ENCODE results near the gene ZMYM4. TPM values are rescaled to one million over a fixed set of nuclear protein-coding genes. Genes with fewer than 3 reads are reported as not detected.
"Not testable (repeated sequence)": the region's sequence is repeated elsewhere in the genome, so short reads cannot be mapped to it uniquely, and the experiment has no call there.

Gene ZMYM4
- total RNA-seq, 6 donors from 2014 or later: 17.6 to 47.1 (median 38.3) TPM

DNA sequence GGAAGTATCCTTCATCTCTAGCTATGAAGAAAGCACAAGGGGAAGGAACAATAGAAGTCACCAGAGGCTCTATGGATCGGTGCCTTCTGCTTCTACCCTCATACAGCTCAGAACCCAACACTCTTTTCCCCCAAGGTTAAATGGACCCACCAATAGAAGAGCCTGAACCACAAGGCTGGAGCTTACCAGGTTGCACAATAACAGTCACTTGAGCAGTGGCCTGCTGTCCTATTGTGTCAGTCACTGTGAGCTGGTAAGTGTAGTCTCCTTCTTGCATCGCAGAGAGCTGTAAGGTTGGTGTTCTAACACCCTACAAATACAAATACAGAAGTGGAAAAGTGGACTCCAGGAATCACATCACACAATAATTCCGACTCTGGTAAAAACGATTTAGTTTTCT lies 185.7 kb downstream of the ZMYM4 start:
- Histone ChIP-seq H3K4me1 (peaks cover 45 to 48% (median 47%) of the 10 kb centered on the region in 4 donors), H3K27ac (peak overlapping the region in 3 of 4 donors; percentile 45 to 86 (median 46)), H3K36me3 (peaks cover 8 to 56% (median 24%) of the 10 kb centered on the region in 4 donors), H3K27me3 (no peaks in the 10 kb centered on the region), H3K9me3 (no peaks in the 10 kb centered on the region), H3K4me3 (no peak overlapping the region)
- WGBS, 2 donors: 87 to 91% methylated on average over 4 of the region's 4 CpGs
- ATAC-seq (ENCODE audit: low FRiP score in 2 of 2) (no peak), DNase-seq (no peak)
- TF ChIP-seq, protein P1, sequence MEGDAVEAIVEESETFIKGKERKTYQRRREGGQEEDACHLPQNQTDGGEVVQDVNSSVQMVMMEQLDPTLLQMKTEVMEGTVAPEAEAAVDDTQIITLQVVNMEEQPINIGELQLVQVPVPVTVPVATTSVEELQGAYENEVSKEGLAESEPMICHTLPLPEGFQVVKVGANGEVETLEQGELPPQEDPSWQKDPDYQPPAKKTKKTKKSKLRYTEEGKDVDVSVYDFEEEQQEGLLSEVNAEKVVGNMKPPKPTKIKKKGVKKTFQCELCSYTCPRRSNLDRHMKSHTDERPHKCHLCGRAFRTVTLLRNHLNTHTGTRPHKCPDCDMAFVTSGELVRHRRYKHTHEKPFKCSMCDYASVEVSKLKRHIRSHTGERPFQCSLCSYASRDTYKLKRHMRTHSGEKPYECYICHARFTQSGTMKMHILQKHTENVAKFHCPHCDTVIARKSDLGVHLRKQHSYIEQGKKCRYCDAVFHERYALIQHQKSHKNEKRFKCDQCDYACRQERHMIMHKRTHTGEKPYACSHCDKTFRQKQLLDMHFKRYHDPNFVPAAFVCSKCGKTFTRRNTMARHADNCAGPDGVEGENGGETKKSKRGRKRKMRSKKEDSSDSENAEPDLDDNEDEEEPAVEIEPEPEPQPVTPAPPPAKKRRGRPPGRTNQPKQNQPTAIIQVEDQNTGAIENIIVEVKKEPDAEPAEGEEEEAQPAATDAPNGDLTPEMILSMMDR (IDR thresholded peaks at IDR 0.05): no peak
- TF ChIP-seq POLR2AphosphoS5 (IDR thresholded peaks at IDR 0.05) (no peak), EP300 (IDR thresholded peaks at IDR 0.05) (no peak), POLR2A (IDR thresholded peaks at IDR 0.05) (no peak)

DNA sequence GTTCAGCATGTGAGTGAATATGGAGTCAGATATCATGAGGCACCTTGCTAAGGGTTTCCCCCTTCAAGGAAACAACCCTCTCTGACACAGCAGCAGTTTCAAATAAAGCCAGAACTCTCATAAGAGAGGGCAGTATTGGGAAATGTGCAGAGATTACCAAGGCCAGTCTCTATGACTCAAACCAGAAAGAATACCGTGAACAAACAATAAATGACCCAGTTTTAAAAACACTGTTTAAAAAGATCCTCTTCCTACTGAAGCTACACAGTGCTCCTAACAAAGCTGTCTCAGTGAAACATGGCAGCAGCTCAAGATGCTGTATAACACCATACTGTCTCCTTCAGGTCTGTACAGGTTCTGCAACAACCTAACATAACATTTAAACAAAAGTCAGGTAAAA lies 186.1 kb downstream of the ZMYM4 start:
- no peak for TF ChIP-seq POLR2AphosphoS5 (IDR thresholded peaks at IDR 0.05)
- TF ChIP-seq EP300 (IDR thresholded peaks at IDR 0.05): no peak
- TF ChIP-seq POLR2A (IDR thresholded peaks at IDR 0.05): no peak
- TF ChIP-seq, protein P1 (IDR thresholded peaks at IDR 0.05): no peak
- no peaks in the 10 kb centered on the region for H3K27me3 ChIP-seq
- no peak for DNase-seq
- H3K27ac ChIP-seq: peak overlapping the region in 3 of 4 donors; percentile 45 to 86 (median 46)
- 38 to 65% methylated on average over 1 of the region's 1 CpG for WGBS, 2 donors
- H3K9me3 ChIP-seq: no peaks in the 10 kb centered on the region
- H3K36me3 ChIP-seq: peaks cover 8 to 52% (median 20%) of the 10 kb centered on the region in 4 donors
- peaks cover 41 to 44% (median 43%) of the 10 kb centered on the region in 4 donors for H3K4me1 ChIP-seq
- peak in 1 of 2 donors; percentile 37 for ATAC-seq (ENCODE audit: low FRiP score in 2 of 2)
- H3K4me3 ChIP-seq: no peak overlapping the region

DNA sequence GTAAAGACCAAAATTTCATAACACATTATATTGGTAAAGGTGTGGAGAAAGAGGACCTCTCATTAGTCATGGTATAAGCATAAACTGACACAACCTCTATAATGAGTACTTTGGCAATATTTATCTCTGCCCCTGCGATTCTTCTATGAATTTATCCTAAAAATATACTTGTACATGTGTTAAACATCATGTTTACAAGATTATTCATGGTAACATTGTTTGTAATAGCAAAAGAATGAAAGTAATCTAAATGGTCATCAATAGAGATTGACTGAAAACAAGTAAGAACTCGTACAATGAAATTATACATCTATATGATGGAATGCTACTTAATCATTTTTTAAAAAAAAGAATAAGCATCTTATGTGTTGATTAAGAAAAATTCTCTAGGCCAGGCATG lies 192.3 kb downstream of the ZMYM4 start:
- no peak for ATAC-seq (ENCODE audit: low FRiP score in 2 of 2)
- Histone ChIP-seq H3K4me1 (no peaks in the 10 kb centered on the region), H3K27me3 (no peaks in the 10 kb centered on the region), H3K27ac (no peak overlapping the region), H3K36me3 (peaks cover 24 to 76% (median 36%) of the 10 kb centered on the region in 4 donors), H3K9me3 (no peaks in the 10 kb centered on the region), H3K4me3 (no peak overlapping the region)
- TF ChIP-seq, protein P1 (IDR thresholded peaks at IDR 0.05): no peak
- TF ChIP-seq POLR2A (IDR thresholded peaks at IDR 0.05): no peak
- no peak for TF ChIP-seq POLR2AphosphoS5 (IDR thresholded peaks at IDR 0.05)
- no peak for TF ChIP-seq EP300 (IDR thresholded peaks at IDR 0.05)
- no peak for DNase-seq
- WGBS, 2 donors: 89 to 94% methylated on average over 2 of the region's 2 CpGs

DNA sequence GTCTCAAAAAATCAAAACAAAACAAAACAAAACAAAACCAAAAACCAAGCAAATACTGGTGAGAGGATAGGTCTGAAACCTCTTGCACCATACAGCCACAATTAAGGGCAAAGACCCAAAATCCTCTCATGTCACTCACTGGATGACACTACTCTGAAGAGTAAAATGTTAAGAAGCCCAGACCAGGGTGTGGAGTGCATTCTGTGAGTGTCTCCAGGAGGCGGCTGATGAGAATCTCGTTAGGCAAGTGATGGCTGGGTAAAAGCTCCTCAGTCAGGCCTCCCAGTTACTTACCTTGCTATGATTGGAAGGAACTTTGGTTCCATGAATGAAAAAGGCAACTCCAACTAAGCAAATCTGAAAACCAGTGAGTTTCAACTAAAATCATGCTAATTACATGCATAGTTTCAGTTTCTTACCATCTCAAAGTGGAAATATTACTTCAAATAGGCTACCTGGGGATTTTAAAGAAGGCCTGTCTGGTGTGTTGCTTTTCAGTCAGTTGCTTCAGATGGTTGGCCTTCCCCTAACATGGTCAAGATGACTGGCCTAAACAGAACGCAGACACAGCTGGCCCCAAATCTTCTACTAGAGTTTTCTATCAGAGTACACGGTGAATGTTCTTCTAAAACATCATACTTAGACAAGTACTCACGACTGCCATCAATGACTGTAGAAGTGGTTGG lies 193.6 kb downstream of the ZMYM4 start:
- H3K36me3 ChIP-seq: peaks cover 24 to 73% (median 34%) of the 10 kb centered on the region in 4 donors
- no peak overlapping the region for H3K4me3 ChIP-seq
- H3K4me1 ChIP-seq: no peaks in the 10 kb centered on the region
- no peak for ATAC-seq (ENCODE audit: low FRiP score in 2 of 2)
- DNase-seq: no peak
- TF ChIP-seq, protein P1 (IDR thresholded peaks at IDR 0.05): no peak
- TF ChIP-seq EP300 (IDR thresholded peaks at IDR 0.05) (no peak), POLR2A (IDR thresholded peaks at IDR 0.05) (no peak), POLR2AphosphoS5 (IDR thresholded peaks at IDR 0.05) (no peak)
- H3K27me3 ChIP-seq: no peaks in the 10 kb centered on the region
- H3K9me3 ChIP-seq: no peaks in the 10 kb centered on the region
- H3K27ac ChIP-seq: no peak overlapping the region
- WGBS, 2 donors: 92 to 93% methylated on average over 5 of the region's 5 CpGs

DNA sequence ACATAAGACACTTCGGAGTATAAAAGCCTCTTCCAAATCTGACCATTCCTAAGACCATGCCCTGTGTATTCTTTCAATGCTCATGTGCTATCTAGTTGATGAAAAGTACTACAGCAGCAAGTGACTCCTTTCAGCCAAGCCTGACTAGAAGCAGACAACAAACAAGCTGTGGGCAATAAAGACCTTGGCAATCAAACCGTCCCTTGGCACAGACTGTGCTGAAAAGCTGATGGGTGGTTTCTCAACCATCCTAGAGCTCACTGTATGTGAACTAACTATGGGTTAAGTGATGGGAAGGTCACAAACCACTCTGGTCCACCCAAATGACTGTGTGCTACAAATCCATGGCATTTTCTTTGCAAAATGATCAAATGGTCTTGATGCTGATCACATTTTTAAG lies 194.7 kb downstream of the ZMYM4 start:
- H3K36me3 ChIP-seq: peaks cover 24 to 69% (median 34%) of the 10 kb centered on the region in 4 donors
- no peak for TF ChIP-seq POLR2A (IDR thresholded peaks at IDR 0.05)
- no peak for TF ChIP-seq POLR2AphosphoS5 (IDR thresholded peaks at IDR 0.05)
- TF ChIP-seq, protein P1 (IDR thresholded peaks at IDR 0.05): no peak
- TF ChIP-seq EP300 (IDR thresholded peaks at IDR 0.05): no peak
- 80 to 93% methylated on average over 2 of the region's 2 CpGs for WGBS, 2 donors

DNA sequence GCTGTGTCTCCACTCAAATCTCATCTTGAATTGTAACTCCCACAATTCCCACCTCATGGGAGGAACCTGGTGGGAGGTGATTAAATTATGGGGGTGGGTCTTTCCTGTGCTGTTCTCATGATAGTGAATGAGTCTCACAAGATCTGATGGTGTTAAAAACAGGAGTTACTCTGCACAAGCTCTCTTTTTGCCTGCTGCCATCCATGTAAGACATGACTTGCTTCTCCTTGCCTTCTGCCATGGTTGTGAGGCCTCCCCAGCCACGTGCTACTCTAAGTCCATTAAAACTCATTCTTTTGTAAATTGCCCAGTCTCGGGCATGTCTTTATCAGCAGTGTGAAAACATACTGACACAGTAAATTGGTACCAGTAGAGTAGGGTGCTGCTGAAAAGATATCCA lies 195.2 kb downstream of the ZMYM4 start:
- not testable (repeated sequence) for ATAC-seq (ENCODE audit: low FRiP score in 2 of 2); H3K27ac ChIP-seq; H3K9me3 ChIP-seq; H3K4me1 ChIP-seq; H3K27me3 ChIP-seq; H3K4me3 ChIP-seq; DNase-seq
- WGBS, 2 donors: 92% methylated on average over 2 of the region's 2 CpGs
- peaks cover 20 to 69% (median 34%) of the 10 kb centered on the region in 4 donors for H3K36me3 ChIP-seq

More for the DNA sequence above, 194.7 kb downstream of the ZMYM4 start:
- DNase-seq (no peak), ATAC-seq (ENCODE audit: low FRiP score in 2 of 2) (no peak)
- Histone ChIP-seq H3K4me1 (no peaks in the 10 kb centered on the region), H3K27me3 (no peaks in the 10 kb centered on the region), H3K27ac (no peak overlapping the region), H3K4me3 (no peak overlapping the region), H3K9me3 (no peaks in the 10 kb centered on the region)

Data from upper lobe of left lung (tissue), 6 donors.